CD4-positive, alpha-beta T cell treated with Interleukin-6 for 4 hours (primary cell): Measurements from ENCODE around the gene MAVS.
A peak's percentile ranks its signal among the peaks of the same experiment; 100 is the strongest.

Experiments used
- DNase-seq: peaks from one replicate; pipeline ENCODE4 v3.0.0-alpha.2; 2020; ENCODE audit warnings: mixed read lengths

The MAVS gene

DNA sequence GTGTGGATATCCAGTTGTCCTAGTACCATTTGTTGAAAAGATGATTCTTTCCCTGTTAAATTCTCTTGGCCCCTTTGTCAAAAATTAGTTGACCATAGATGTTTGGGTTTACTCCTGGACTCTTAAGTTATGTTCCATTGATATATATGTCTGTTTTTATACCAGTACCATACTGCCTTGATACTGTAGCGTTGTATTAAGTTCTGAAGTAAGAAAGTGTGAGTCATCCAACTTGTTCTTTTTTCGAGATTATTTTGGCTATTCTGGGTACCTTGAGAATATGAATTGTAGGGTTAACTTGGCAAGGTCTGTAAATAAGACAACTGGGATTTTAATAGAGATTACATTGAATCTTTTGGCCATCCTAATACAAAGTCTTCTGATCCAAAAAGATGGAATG, 69.1 kb downstream of the MAVS start:
- DNase-seq: no peak

GRCh38 chr20:3916364-3916763, 69.7 kb downstream of the MAVS start:
- DNase-seq: no peak

DNA sequence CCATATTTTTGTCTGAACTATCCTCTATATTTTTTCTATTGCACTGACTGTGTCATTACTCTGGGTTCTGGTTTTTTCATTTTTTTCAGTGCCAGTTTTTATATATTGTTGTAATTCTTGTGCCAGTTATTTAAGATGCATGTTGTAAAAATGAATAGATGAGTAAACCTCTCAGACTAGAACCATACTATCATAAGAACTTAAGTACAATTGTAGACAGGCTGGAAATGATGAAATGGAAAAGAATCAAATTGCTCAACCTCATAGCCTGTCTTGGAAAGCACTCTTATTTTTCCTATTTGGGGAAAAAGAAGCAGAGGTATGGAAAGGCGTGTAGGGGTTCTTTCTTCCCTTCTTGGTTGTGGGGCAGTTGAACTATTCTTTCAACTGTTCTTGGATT, 72.7 kb downstream of the MAVS start:
- DNase-seq: no peak

DNA sequence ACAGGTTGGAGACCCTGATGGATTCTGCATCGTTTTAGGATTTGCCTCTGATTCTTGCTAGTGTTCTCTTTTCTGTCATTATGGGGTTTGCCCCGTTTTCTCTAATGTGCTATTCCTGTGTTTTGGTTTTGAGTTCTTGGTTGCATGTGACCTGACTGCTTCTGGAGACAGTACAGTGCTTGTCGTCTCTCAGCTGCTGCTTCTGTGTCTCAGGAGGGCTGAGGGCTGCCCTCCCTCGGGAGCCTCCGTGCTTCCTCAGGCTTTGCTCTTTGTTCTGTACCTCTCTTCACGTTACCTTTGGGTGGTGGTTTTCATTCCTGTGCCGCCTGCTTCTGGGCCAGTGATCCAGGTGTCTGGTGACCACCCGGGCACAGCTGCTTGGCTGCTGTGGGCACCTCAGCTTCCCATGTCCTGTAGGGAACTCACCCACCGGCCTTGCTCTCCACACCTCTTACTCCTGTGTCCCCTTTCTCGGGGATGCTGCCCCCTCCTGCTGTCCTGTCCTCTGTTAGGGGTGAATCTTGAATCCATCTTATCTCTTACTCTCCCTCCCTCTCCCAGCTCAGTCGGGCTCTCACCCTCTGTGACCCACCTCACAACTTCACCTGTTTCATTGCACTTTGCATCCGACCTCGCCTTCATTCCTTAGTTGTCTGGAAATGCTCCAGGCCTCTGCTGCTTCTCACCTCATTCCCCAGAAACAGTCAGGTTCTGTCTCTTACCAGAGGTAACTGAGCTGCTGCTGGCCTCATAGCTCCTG, 75.8 kb downstream of the MAVS start:
- no peak for DNase-seq

DNA sequence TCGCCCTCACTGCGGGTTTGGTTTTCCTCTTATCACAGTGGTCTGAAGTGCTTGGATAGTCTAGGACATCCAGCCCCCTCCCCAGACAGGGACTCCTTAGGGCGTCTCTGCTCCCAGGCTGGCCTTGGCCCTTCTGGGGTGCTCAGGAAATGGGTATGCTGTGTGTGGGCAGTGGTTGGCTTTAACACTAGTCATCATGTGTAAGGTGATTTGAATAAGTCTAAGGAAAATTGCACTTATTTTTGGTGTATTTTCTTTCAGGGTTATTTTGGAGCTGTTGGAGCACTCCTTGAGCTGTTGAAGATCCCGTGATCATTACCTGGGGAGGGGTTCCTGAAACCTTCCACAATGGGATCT, 76.3 kb downstream of the MAVS start:
- no peak for DNase-seq

DNA sequence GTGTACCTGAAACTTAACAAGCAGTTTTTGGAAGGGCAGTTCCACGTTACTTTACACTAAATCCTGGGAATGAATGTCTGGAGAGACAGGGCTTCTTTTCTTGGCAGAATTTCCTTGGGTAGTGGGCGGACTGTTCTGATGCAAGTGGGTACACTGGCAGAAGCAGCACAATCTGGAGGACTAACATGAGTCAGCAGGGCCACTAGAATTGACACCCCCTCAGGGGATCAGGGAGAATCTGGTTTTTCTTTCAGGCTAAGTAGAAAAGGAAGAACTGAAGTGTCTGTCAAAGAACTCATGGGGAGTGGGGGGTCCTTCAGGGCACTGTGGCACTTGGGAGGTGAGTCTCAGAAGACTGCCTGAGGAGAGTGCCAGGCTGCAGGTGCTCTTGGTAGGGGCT, 77.2 kb downstream of the MAVS start:
- DNase-seq: no peak

GRCh38 chr20:3924304-3925112, 77.9 kb downstream of the MAVS start:
- DNase-seq: peak; percentile 27

- DNase-seq: no peak
Observed at GRCh38 chr20:3925113-3925695, 78.6 kb downstream of the MAVS start.
